Uterus (tissue), 4 donors: ENCODE results near the gene PLEKHM2. TPM values are rescaled to one million over a fixed set of nuclear protein-coding genes. Genes with fewer than 3 reads are reported as not detected.

ENCODE experiments used
- DNase-seq, 2 donors: peaks; one replicate each; pipeline ENCODE4 v3.0.0-alpha.2; 2019 to 2020
- H3K27ac ChIP-seq, 2 donors: fragments of 200-600 bp; sonication (generic); 1 replicate in 1 of 2; 2 replicates in 1 of 2; pipeline ENCODE4 v1.5.1; 2016 to 2018
- H3K27me3 ChIP-seq, 2 donors: fragments of 200-600 bp; sonication (generic); one replicate each; pipeline ENCODE4 v1.5.1; 2018 to 2019; ENCODE audit warnings: control low read depth in 1 of 2
- H3K36me3 ChIP-seq, 2 donors: fragments of 200-600 bp; sonication (generic); one replicate each; pipeline ENCODE4 v1.5.1; 2019; ENCODE audit warnings: control low read depth in 1 of 2
- H3K4me1 ChIP-seq, 2 donors: fragments of 200-600 bp; sonication (generic); one replicate each; pipeline ENCODE4 v1.5.1; 2018 to 2019; ENCODE audit warnings: control low read depth in 1 of 2
- H3K4me3 ChIP-seq, 2 donors: fragments of 200-600 bp; sonication (generic); 1 replicate in 1 of 2; 2 replicates in 1 of 2; pipeline ENCODE4 v1.5.1; 2018 to 2019; ENCODE audit warnings: mild to moderate bottlenecking in 1 of 2
- H3K9me3 ChIP-seq, 2 donors: fragments of 200-600 bp; sonication (generic); one replicate each; pipeline ENCODE4 v1.5.1; 2019; ENCODE audit warnings: control low read depth in 1 of 2
- CTCF ChIP-seq, 4 experiments: fragments of 200-600 bp in 2 of 4; fragments of 450-650 bp in 2 of 4; sonication (generic) in 2 of 4; IDR thresholded peaks; one replicate each; pipeline ENCODE4 v1.5.1; 2016 to 2019; ENCODE audit warnings: antibody characterized with exemption in 4 of 4, mild to moderate bottlenecking in 2 of 4, moderate library complexity in 1 of 4
- POLR2A ChIP-seq, 2 donors: fragments of 450-650 bp; IDR thresholded peaks; one replicate each; pipeline ENCODE4 v1.6.1; 2016; ENCODE audit warnings: antibody characterized with exemption in 2 of 2, mild to moderate bottlenecking in 1 of 2, moderate library complexity in 1 of 2
- intact Hi-C: fragments of 100-400 bp; cut with DNase I; formaldehyde crosslinking; loops from one replicate; pipeline ENCODE4 v1.15.1; 2023; ENCODE audit warnings: low total_unique reads
- total RNA-seq, 4 donors: library from RNA; depleted of rRNA in 3 of 4; stranded (reverse); fragments of >200 nt in 3 of 4; gene quantifications; one replicate each; pipeline versions ENCODE4 v1.1.0 to v1.2.4, GENCODE V29; 2014 to 2023
- donor health status: DM: yes; HTN: yes; CAD: no.

The PLEKHM2 gene
- total RNA-seq, 4 donors from 2014 or later, result 21.3 to 70.2 (median 30.7) TPM

GRCh38 chr1:15656464-15656863 is 27.7 kb upstream of the PLEKHM2 start:
- H3K27me3 ChIP-seq, result no peaks in the 10 kb centered on the region

GRCh38 chr1:15657021-15657420 is 27.1 kb upstream of the PLEKHM2 start:
- H3K27me3 ChIP-seq, result no peaks in the 10 kb centered on the region
- H3K9me3 ChIP-seq, result no peaks in the 10 kb centered on the region
- intact Hi-C loops, result no loop called here
- H3K36me3 ChIP-seq, result no peaks in the 10 kb centered on the region
- TF ChIP-seq CTCF (IDR thresholded peaks at IDR 0.05) (no peak), POLR2A (IDR thresholded peaks at IDR 0.05) (no peak)
- H3K4me1 ChIP-seq, result no peaks in the 10 kb centered on the region
- H3K27ac ChIP-seq, result no peak overlapping the region
- no peak for DNase-seq
- no peak overlapping the region for H3K4me3 ChIP-seq

More at GRCh38 chr1:15656464-15656863, 27.7 kb upstream of the PLEKHM2 start:
- Histone ChIP-seq H3K36me3 (no peaks in the 10 kb centered on the region), H3K9me3 (no peaks in the 10 kb centered on the region), H3K4me1 (no peaks in the 10 kb centered on the region), H3K27ac (no peak overlapping the region), H3K4me3 (no peak overlapping the region)
- no peak for DNase-seq
- intact Hi-C loops, result no loop called here
- no peak for TF ChIP-seq CTCF (IDR thresholded peaks at IDR 0.05)
- TF ChIP-seq POLR2A (IDR thresholded peaks at IDR 0.05), result no peak

GRCh38 chr1:15660151-15660550 is 24.0 kb upstream of the PLEKHM2 start:
- H3K9me3 ChIP-seq, result no peaks in the 10 kb centered on the region
- H3K4me3 ChIP-seq, result no peak overlapping the region
- H3K27ac ChIP-seq, result no peak overlapping the region
- DNase-seq, result no peak
- TF ChIP-seq POLR2A (IDR thresholded peaks at IDR 0.05) (no peak), CTCF (IDR thresholded peaks at IDR 0.05) (no peak)
- H3K36me3 ChIP-seq, result no peaks in the 10 kb centered on the region
- intact Hi-C loops, result no loop called here
- no peaks in the 10 kb centered on the region for H3K4me1 ChIP-seq
- no peaks in the 10 kb centered on the region for H3K27me3 ChIP-seq

GRCh38 chr1:15662477-15662876 is 21.6 kb upstream of the PLEKHM2 start:
- DNase-seq, result no peak
- Histone ChIP-seq H3K27ac (no peak overlapping the region), H3K4me3 (no peak overlapping the region), H3K9me3 (no peaks in the 10 kb centered on the region), H3K36me3 (no peaks in the 10 kb centered on the region), H3K4me1 (no peaks in the 10 kb centered on the region), H3K27me3 (no peaks in the 10 kb centered on the region)
- intact Hi-C loops, result no loop called here
- TF ChIP-seq POLR2A (IDR thresholded peaks at IDR 0.05) (no peak), CTCF (IDR thresholded peaks at IDR 0.05) (no peak)

GRCh38 chr1:15663925-15664324 is 20.2 kb upstream of the PLEKHM2 start:
- no peak for DNase-seq
- no peaks in the 10 kb centered on the region for H3K27me3 ChIP-seq
- intact Hi-C loops, result no loop called here
- H3K9me3 ChIP-seq, result no peaks in the 10 kb centered on the region
- H3K4me3 ChIP-seq, result no peak overlapping the region
- H3K27ac ChIP-seq, result no peak overlapping the region
- H3K4me1 ChIP-seq, result no peaks in the 10 kb centered on the region
- TF ChIP-seq CTCF (IDR thresholded peaks at IDR 0.05) (no peak), POLR2A (IDR thresholded peaks at IDR 0.05) (no peak)
- H3K36me3 ChIP-seq, result no peaks in the 10 kb centered on the region
